Liver (tissue), 9 donors: Measurements from ENCODE around the gene GPR12. TPM values are rescaled to one million over a fixed set of nuclear protein-coding genes. Genes with fewer than 3 reads are reported as not detected.

ENCODE experiments used
- DNase-seq: peaks from one replicate; pipeline ENCODE4 v3.0.0-alpha.2; 2017; ENCODE audit warnings: low spot score
- H3K27ac ChIP-seq, 2 donors: one replicate each; pipeline ENCODE4 v1.7.0; 2013; ENCODE audit warnings: inconsistent platforms in 2 of 2, low read length in 2 of 2, control low read depth in 1 of 2, low read depth in 1 of 2, mild to moderate bottlenecking in 1 of 2
- H3K27me3 ChIP-seq, 4 donors: one replicate each; pipeline versions ENCODE4 v1.6.1 to v1.7.0; 2013; ENCODE audit warnings: low read length in 3 of 4, inconsistent platforms in 1 of 4, mild to moderate bottlenecking in 1 of 4, moderate library complexity in 1 of 4; ENCODE audit not compliant: control insufficient read depth in 4 of 4, insufficient read depth in 4 of 4
- H3K36me3 ChIP-seq, 4 donors: one replicate each; pipeline versions ENCODE4 v1.6.1 to v1.7.0; 2013; ENCODE audit warnings: low read length in 3 of 4, mild to moderate bottlenecking in 3 of 4, low read depth in 1 of 4, moderate library complexity in 1 of 4; ENCODE audit not compliant: control insufficient read depth in 4 of 4, insufficient read depth in 3 of 4
- H3K4me1 ChIP-seq, 4 donors: one replicate each; pipeline versions ENCODE4 v1.6.1 to v1.7.0; 2013; ENCODE audit warnings: low read length in 3 of 4, mild to moderate bottlenecking in 3 of 4, moderate library complexity in 1 of 4; ENCODE audit not compliant: control insufficient read depth in 4 of 4, insufficient read depth in 4 of 4
- H3K4me3 ChIP-seq, 3 donors: one replicate each; pipeline versions ENCODE4 v1.6.1 to v1.7.0; 2013; ENCODE audit warnings: low read length in 3 of 3, control low read depth in 1 of 3, low read depth in 1 of 3, mild to moderate bottlenecking in 1 of 3
- H3K9ac ChIP-seq, 2 donors: one replicate each; pipeline ENCODE4 v1.7.0; 2013; ENCODE audit warnings: low read length in 2 of 2, mild to moderate bottlenecking in 2 of 2, moderate library complexity in 2 of 2, control low read depth in 1 of 2, low read depth in 1 of 2
- H3K9me3 ChIP-seq, 4 donors: one replicate each; pipeline versions ENCODE4 v1.6.1 to v1.7.0; 2013; ENCODE audit warnings: low read length in 3 of 4; ENCODE audit not compliant: control insufficient read depth in 4 of 4
- CTCF ChIP-seq: fragments of 150-350 bp; IDR thresholded peaks from 2 replicates; pipeline ENCODE4 v1.5.1; 2017; ENCODE audit warnings: improper control_type of control experiment, low read depth, low read length; ENCODE audit not compliant: missing input control
- FOXA1 ChIP-seq: IDR thresholded peaks from 2 replicates; pipeline ENCODE4 v1.6.1; 2016; ENCODE audit warnings: antibody characterized with exemption
- FOXA2 ChIP-seq: IDR thresholded peaks from 2 replicates; pipeline ENCODE4 v1.6.1; 2016; ENCODE audit warnings: antibody characterized with exemption
- GABPA ChIP-seq, 2 donors: IDR thresholded peaks in 1 of 2; conservative IDR thresholded peaks in 1 of 2; 2 replicates each; pipeline ENCODE4 v1.6.1; 2016; ENCODE audit warnings: antibody characterized with exemption in 2 of 2, mild to moderate bottlenecking in 1 of 2, moderate library complexity in 1 of 2
- HNF4A ChIP-seq, 2 donors: conservative IDR thresholded peaks; 2 replicates each; pipeline ENCODE4 v1.6.1; 2016; ENCODE audit warnings: antibody characterized with exemption in 2 of 2, mild to moderate bottlenecking in 2 of 2
- JUND ChIP-seq, 2 donors: IDR thresholded peaks; 2 replicates each; pipeline ENCODE4 v1.6.1; 2016; ENCODE audit warnings: antibody characterized with exemption in 2 of 2
- RXRA ChIP-seq, 2 donors: IDR thresholded peaks; 2 replicates each; pipeline ENCODE4 v1.6.1; 2017 to 2018; ENCODE audit warnings: antibody characterized with exemption in 2 of 2, mild to moderate bottlenecking in 1 of 2
- SP1 ChIP-seq: IDR thresholded peaks from 2 replicates; pipeline ENCODE4 v1.6.1; 2018; ENCODE audit warnings: antibody characterized with exemption, mild to moderate bottlenecking
- TAF1 ChIP-seq: conservative IDR thresholded peaks from 2 replicates; pipeline ENCODE4 v1.6.1; 2016; ENCODE audit warnings: antibody characterized with exemption, mild to moderate bottlenecking
- YY1 ChIP-seq: IDR thresholded peaks from 2 replicates; pipeline ENCODE4 v1.6.1; 2016; ENCODE audit warnings: antibody characterized with exemption, mild to moderate bottlenecking
- ZBTB33 ChIP-seq: IDR thresholded peaks from 2 replicates; pipeline ENCODE4 v1.6.1; 2016; ENCODE audit warnings: antibody characterized with exemption
- WGBS: extraction: QIAGEN DNeasy Blood & Tissue Kit; methylation state at CpG from one replicate; pipeline ENCODE4 v1.1.7; 2013; 5-methylcytosine and 5-hydroxymethylcytosine counted together
- polyA plus RNA-seq, 2 donors: library from polyadenylated mRNA; stranded (reverse) in 1 of 2; unstranded in 1 of 2; fragments of 200-250 nt in 1 of 2; fragments of >200 nt in 1 of 2; fragmentation: Nextera tagmentation in 1 of 2; extraction: Ambion mirVana in 1 of 2; gene quantifications; one replicate each; pipeline versions ENCODE4 v1.2.1 to v1.2.3, GENCODE V29; 2013 to 2015
- total RNA-seq, 2 donors: library from RNA; depleted of rRNA; stranded (reverse); fragments of >200 nt; gene quantifications; one replicate each; pipeline ENCODE4 v1.2.3, GENCODE V29; 2014
- TF ChIP-seq, protein P1 (sequence below): IDR thresholded peaks from 2 replicates; pipeline ENCODE4 v1.6.1; 2016; ENCODE audit warnings: antibody characterized with exemption, mild to moderate bottlenecking
- donor health status: healthy.
- donor health status: healthy.
- donor health status: healthy.
- donor health status: healthy.
- donor health status: healthy.

Gene GPR12
- total and polyA plus RNA-seq, 4 donors = not detected

DNA sequence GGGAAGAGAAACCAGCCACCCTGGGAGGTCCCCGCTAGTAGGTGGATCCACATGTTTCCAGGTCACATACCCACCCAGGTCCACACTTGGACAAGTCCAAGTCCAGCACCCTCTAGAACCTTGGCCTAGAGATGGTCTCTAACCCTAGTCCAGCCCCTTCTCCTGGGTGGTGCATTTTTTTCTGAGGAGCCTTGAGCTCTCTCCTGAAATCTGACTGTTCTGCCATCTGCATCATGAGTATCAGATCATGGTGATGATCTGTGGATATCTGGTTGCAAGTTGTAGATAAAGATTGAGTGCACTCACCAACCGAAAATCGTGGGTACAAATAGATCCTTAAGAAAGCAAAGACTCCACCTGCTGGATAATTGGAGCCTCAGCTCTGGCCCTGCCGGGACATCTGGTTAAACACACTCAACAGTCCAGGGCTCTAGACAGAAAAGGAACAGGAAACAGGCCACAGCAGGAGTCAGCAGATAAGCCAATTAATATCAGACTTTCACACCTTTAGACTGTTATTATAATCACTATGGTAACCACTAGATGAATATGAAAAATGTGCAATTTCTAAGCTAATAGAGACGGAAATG lies 41.1 kb downstream of the GPR12 start (continued):
- TF ChIP-seq HNF4A (conservative IDR thresholded peaks at IDR 0.05) = no peak

GRCh38 chr13:26718872-26719271 lies 41.7 kb downstream of the GPR12 start:
- 71% methylated on average over 5 of the region's 5 CpGs for WGBS
- Histone ChIP-seq H3K9me3 (no peaks in the 10 kb centered on the region), H3K27me3 (peaks cover 0 to 13% (median 0%) of the 10 kb centered on the region in 4 donors), H3K27ac (no peak overlapping the region), H3K9ac (no peak overlapping the region), H3K36me3 (no peaks in the 10 kb centered on the region), H3K4me1 (no peaks in the 10 kb centered on the region), H3K4me3 (no peak overlapping the region)
- DNase-seq = no peak
- no peak for TF ChIP-seq FOXA1

GRCh38 chr13:26718146-26718545 lies 42.4 kb downstream of the GPR12 start:
- WGBS = 67% methylated on average over 8 of the region's 8 CpGs
- H3K27me3 ChIP-seq = peaks cover 0 to 13% (median 0%) of the 10 kb centered on the region in 4 donors
- TF ChIP-seq TAF1 = no peak
- no peak for TF ChIP-seq JUND (IDR thresholded peaks at IDR 0.05)
- no peak for TF ChIP-seq RXRA (IDR thresholded peaks at IDR 0.05)
- TF ChIP-seq ZBTB33 = no peak
- no peak for TF ChIP-seq GABPA (IDR thresholded peaks at IDR 0.05 in 1 of 2, conservative IDR thresholded peaks at IDR 0.05 in 1 of 2)
- TF ChIP-seq FOXA1 = no peak
- TF ChIP-seq CTCF = no peak
- TF ChIP-seq HNF4A (conservative IDR thresholded peaks at IDR 0.05) = no peak
- no peak for TF ChIP-seq SP1
- TF ChIP-seq, protein P1, sequence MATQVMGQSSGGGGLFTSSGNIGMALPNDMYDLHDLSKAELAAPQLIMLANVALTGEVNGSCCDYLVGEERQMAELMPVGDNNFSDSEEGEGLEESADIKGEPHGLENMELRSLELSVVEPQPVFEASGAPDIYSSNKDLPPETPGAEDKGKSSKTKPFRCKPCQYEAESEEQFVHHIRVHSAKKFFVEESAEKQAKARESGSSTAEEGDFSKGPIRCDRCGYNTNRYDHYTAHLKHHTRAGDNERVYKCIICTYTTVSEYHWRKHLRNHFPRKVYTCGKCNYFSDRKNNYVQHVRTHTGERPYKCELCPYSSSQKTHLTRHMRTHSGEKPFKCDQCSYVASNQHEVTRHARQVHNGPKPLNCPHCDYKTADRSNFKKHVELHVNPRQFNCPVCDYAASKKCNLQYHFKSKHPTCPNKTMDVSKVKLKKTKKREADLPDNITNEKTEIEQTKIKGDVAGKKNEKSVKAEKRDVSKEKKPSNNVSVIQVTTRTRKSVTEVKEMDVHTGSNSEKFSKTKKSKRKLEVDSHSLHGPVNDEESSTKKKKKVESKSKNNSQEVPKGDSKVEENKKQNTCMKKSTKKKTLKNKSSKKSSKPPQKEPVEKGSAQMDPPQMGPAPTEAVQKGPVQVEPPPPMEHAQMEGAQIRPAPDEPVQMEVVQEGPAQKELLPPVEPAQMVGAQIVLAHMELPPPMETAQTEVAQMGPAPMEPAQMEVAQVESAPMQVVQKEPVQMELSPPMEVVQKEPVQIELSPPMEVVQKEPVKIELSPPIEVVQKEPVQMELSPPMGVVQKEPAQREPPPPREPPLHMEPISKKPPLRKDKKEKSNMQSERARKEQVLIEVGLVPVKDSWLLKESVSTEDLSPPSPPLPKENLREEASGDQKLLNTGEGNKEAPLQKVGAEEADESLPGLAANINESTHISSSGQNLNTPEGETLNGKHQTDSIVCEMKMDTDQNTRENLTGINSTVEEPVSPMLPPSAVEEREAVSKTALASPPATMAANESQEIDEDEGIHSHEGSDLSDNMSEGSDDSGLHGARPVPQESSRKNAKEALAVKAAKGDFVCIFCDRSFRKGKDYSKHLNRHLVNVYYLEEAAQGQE = no peak
- no peak for TF ChIP-seq FOXA2
- no peak for TF ChIP-seq YY1
- H3K4me1 ChIP-seq = no peaks in the 10 kb centered on the region
- H3K36me3 ChIP-seq = no peaks in the 10 kb centered on the region
- H3K27ac ChIP-seq = no peak overlapping the region
- H3K9ac ChIP-seq = no peak overlapping the region
- no peaks in the 10 kb centered on the region for H3K9me3 ChIP-seq
- no peak for DNase-seq
- H3K4me3 ChIP-seq = no peak overlapping the region
